ENCODE measurements around the gene NELL1. TPM values are rescaled to one million over a fixed set of nuclear protein-coding genes. Genes with fewer than 3 reads are reported as not detected.

The NELL1 gene
- total RNA-seq, 4 donors from 2014 or later = not detected

DNA sequence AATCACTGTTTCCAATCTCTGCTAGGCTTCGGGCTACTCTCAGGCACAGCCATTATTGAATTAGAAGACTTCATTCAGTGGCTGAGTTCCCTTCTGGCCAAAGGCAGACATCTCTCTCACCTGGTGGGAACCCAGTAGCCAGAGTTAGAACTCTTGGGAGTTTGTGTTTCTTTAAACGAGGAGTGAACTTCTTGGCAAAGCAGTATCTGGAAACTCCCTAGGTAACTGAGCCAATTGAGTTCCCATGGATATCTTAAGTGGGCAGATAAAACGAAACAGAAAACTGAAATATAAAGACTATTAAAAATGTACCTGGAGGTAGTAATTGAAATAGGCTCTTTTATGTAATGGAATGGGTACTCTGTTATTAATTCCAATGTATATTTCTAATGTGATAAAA is 125.6 kb downstream of the NELL1 start:
- Histone ChIP-seq H3K27me3 (no peaks in the 10 kb centered on the region), H3K4me1 (no peaks in the 10 kb centered on the region), H3K4me3 (replicated peaks in 1 of 3) (no peak overlapping the region), H3K9me3 (no peaks in the 10 kb centered on the region), H3K36me3 (no peaks in the 10 kb centered on the region), H3K27ac (no peak overlapping the region)
- WGBS, 2 donors = 53 to 60% methylated on average over 3 of the region's 3 CpGs
- intact Hi-C loops (cut with DNase I) = no loop called here
- TF ChIP-seq, protein P1, sequence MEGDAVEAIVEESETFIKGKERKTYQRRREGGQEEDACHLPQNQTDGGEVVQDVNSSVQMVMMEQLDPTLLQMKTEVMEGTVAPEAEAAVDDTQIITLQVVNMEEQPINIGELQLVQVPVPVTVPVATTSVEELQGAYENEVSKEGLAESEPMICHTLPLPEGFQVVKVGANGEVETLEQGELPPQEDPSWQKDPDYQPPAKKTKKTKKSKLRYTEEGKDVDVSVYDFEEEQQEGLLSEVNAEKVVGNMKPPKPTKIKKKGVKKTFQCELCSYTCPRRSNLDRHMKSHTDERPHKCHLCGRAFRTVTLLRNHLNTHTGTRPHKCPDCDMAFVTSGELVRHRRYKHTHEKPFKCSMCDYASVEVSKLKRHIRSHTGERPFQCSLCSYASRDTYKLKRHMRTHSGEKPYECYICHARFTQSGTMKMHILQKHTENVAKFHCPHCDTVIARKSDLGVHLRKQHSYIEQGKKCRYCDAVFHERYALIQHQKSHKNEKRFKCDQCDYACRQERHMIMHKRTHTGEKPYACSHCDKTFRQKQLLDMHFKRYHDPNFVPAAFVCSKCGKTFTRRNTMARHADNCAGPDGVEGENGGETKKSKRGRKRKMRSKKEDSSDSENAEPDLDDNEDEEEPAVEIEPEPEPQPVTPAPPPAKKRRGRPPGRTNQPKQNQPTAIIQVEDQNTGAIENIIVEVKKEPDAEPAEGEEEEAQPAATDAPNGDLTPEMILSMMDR (IDR thresholded peaks at IDR 0.05) = no peak
- no peak for TF ChIP-seq POLR2A (IDR thresholded peaks at IDR 0.05)
- no peak for DNase-seq

DNA sequence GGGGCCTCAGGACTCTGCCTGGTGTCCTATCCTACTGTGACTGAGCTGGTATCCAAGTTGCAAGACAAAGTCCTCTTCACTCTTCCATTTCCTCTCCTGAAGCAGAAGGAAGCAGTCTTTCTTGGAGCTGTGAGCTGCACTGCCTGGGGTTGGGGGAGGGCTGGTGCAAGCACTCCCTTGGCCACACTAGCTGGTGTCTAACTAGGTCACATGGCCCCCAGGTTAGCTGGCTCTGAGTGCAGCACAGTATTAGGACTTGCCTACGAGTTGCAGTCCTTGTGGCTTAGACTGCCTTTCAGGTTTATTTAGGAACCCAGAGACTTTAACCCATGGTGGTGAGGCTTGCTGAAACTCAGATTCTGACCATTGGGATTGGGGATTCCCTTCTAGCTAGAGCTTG is 138.9 kb downstream of the NELL1 start:
- Histone ChIP-seq H3K27me3 (no peaks in the 10 kb centered on the region), H3K9me3 (no peaks in the 10 kb centered on the region), H3K4me3 (replicated peaks in 1 of 3) (no peak overlapping the region), H3K36me3 (no peaks in the 10 kb centered on the region), H3K4me1 (no peaks in the 10 kb centered on the region), H3K27ac (no peak overlapping the region)
- TF ChIP-seq, protein P1 (IDR thresholded peaks at IDR 0.05) = no peak
- no peak for TF ChIP-seq POLR2A (IDR thresholded peaks at IDR 0.05)
- intact Hi-C loops (cut with DNase I) = no loop called here
- DNase-seq = no peak
- 11% methylated on average over 1 of the region's 1 CpG; no CpG with 5 or more reads in 1 of the 2 donors for WGBS, 2 donors

DNA sequence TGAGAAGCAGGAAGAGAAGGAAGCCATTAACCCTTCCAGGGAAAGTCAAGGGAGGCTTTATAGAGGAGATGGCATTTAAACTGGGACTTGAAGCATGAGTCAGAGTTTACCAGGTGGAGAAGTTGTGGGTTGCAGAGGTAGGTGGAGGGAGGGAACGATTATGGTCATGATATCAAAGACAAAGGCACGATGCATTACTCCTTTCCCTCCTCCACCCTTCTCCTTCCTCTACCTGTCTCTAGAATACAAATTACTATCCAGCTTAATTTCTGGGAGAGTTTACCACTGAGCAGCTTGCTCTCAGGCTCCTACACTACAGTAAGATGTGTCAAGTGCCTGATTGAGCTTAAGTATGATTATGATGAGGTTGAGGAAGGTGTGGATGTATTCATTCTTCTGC is 151.7 kb downstream of the NELL1 start:
- H3K27me3 ChIP-seq = no peaks in the 10 kb centered on the region
- no peaks in the 10 kb centered on the region for H3K9me3 ChIP-seq
- WGBS, 2 donors = 86% methylated on average over 2 of the region's 2 CpGs
- no peak for TF ChIP-seq POLR2A (IDR thresholded peaks at IDR 0.05)
- TF ChIP-seq, protein P1 (IDR thresholded peaks at IDR 0.05) = no peak
- H3K27ac ChIP-seq = no peak overlapping the region
- no peaks in the 10 kb centered on the region for H3K36me3 ChIP-seq
- intact Hi-C loops (cut with DNase I) = no loop called here
- no peak for DNase-seq
- no peaks in the 10 kb centered on the region for H3K4me1 ChIP-seq
- no peak overlapping the region for H3K4me3 ChIP-seq (replicated peaks in 1 of 3)

DNA sequence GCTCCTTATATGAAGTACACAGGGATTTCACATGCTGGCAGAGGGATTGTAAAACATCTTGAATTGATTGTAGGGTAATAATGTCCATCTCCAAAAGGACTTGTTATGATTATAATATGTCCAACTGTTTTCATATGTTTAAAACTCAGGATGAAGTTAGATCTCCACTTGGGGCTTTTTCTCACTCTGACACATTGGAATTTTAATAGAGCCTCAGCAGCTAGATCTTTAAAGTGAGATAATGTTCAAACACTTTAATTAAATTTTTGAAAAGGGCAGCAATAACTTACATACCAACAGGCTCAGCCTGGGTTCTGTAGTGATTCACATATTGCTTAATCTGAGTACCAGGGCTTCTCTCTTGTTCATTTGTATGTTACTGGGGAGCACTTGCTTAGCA is 152.1 kb downstream of the NELL1 start:
- Histone ChIP-seq H3K4me1 (no peaks in the 10 kb centered on the region), H3K27ac (no peak overlapping the region), H3K36me3 (no peaks in the 10 kb centered on the region), H3K27me3 (no peaks in the 10 kb centered on the region), H3K4me3 (replicated peaks in 1 of 3) (no peak overlapping the region), H3K9me3 (no peaks in the 10 kb centered on the region)
- intact Hi-C loops (cut with DNase I) = no loop called here
- DNase-seq = no peak
- TF ChIP-seq POLR2A (IDR thresholded peaks at IDR 0.05) = no peak
- TF ChIP-seq, protein P1 (IDR thresholded peaks at IDR 0.05) = no peak

DNA sequence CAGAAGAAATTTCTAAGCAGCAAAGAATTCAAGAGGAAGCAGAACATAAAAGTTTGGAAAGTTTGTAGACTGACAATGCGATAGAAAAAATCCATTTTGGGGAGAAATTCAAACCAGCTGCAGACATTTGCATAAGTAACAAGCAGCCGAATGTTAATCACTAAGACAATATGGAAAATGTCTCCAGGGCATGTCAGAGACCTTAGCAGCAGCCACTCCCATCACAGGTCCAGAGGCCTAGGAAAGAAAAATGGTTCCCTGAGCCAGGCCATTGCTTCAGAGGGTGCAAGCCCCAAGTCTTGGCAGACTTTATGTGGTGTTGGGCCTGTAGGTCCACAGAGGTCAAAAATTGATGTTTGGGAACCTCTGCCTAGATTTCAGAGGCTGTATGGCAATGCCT is 155.4 kb downstream of the NELL1 start:
- WGBS, 2 donors = 83 to 85% methylated on average over 1 of the region's 2 CpGs
- TF ChIP-seq POLR2A (IDR thresholded peaks at IDR 0.05) = no peak
- TF ChIP-seq, protein P1 (IDR thresholded peaks at IDR 0.05) = no peak
- Histone ChIP-seq H3K4me3 (replicated peaks in 1 of 3) (no peak overlapping the region), H3K36me3 (no peaks in the 10 kb centered on the region), H3K4me1 (no peaks in the 10 kb centered on the region), H3K27me3 (no peaks in the 10 kb centered on the region), H3K27ac (no peak overlapping the region), H3K9me3 (no peaks in the 10 kb centered on the region)
- intact Hi-C loops (cut with DNase I) = no loop called here
- no peak for DNase-seq
